Measurements from ENCODE around the gene CD300C. TPM values are rescaled to one million over a fixed set of nuclear protein-coding genes. Genes with fewer than 3 reads are reported as not detected.

The CD300C gene
- total RNA-seq, result not detected in 2 replicates

GRCh38 chr17:74545843-74546230 is at the start of gene CD300C:
CD300C (minus strand) TSS chr17:74546115; CDS start chr17:74545782, 333 bp downstream.

GRCh38 chr17:74592087-74592990 is 46.4 kb upstream of the CD300C start, which contains the start of gene CD300LD:
CD300LD (minus strand) TSS chr17:74592283; CDS start chr17:74592202, 81 bp downstream.

DNA sequence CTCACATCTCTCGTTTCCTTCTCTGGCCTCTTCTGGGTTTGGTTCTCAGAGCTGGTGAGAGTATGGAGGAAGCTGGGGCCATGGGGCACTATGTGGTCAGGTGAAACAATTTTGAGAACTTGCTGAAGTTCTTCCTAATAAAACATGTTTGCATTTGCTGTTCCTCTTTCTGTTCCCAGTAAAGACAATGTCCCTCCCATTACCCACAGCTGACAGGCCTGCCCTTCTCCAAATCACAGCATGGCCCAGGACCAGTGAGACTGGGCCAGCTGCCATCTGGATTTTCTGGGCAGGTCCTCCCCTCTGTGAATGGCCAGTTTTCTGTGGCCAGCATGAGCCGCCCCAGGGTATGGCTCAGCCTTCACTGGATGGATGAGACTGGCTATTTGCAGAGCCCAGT is 21.5 kb upstream of the CD300C start, which contains the start of gene CD300H:
CD300H (minus strand) TSS at position 113 of the 400 bp plus-strand sequence.

GRCh38 chr17:74531231-74531761 is 14.6 kb downstream of the CD300C start, which contains the start of gene CD300LB:
CD300LB (minus strand) TSS chr17:74531475; CDS start chr17:74531350, 125 bp downstream.

Other genes starting within 250 kb of the CD300C start
- gene KIF19, start 219.9 kb downstream of the CD300C start, total RNA-seq, result 0.07 TPM in 1 of 2 replicates, not detected in the other
- not detected in 2 replicates for gene BTBD17, start 184.2 kb downstream of the CD300C start, total RNA-seq
- gene GPR142, start 178.6 kb downstream of the CD300C start, total RNA-seq, result not detected in 2 replicates
- 7.2 and 80.2 TPM in 2 replicates for gene GPRC5C, start 114.0 kb downstream of the CD300C start, total RNA-seq
- gene CD300A, start 79.5 kb downstream of the CD300C start, total RNA-seq, result 0.07 TPM in 1 of 2 replicates, not detected in the other
- gene CD300LB, start 14.6 kb downstream of the CD300C start, total RNA-seq, result not detected in 2 replicates
- gene CD300H, start 21.4 kb upstream of the CD300C start, total RNA-seq, result not detected in 2 replicates
- not detected in 2 replicates for gene CD300LD, start 46.2 kb upstream of the CD300C start, total RNA-seq
- gene CD300E, start 77.6 kb upstream of the CD300C start, total RNA-seq, result not detected in 2 replicates
- not detected in 2 replicates for gene CD300LF, start 166.8 kb upstream of the CD300C start, total RNA-seq
- 0.28 TPM in 1 of 2 replicates, not detected in the other for gene RAB37, start 191.1 kb upstream of the CD300C start, total RNA-seq
- gene NHERF1, start 202.5 kb upstream of the CD300C start, total RNA-seq, result 34.5 and 208 TPM in 2 replicates
- 30.1 and 33.3 TPM in 2 replicates for gene NAT9, start 230.2 kb upstream of the CD300C start, total RNA-seq